CD4-positive, alpha-beta T cell treated with Interleukin-12 subunit alpha and Interleukin-12 subunit beta, for 1 hour (primary cell): ENCODE data around the gene RDM1.

ENCODE experiments used
- DNase-seq: peaks from one replicate; pipeline ENCODE4 v3.0.0-alpha.2; 2020

Gene RDM1

GRCh38 chr17:35931794-35932425, 1.3 kb upstream of the RDM1 start:
- DNase-seq = no peak

- DNase-seq = no peak
Observed at GRCh38 chr17:35927714-35928113, 2.9 kb downstream of the RDM1 start.

GRCh38 chr17:35923609-35924114, 6.9 kb downstream of the RDM1 start:
- no peak for DNase-seq

GRCh38 chr17:35920229-35920628, 10.3 kb downstream of the RDM1 start:
- DNase-seq = no peak

- DNase-seq = no peak
Observed at GRCh38 chr17:35918665-35919064, 11.9 kb downstream of the RDM1 start.

- no peak for DNase-seq
Observed at GRCh38 chr17:35917519-35918213, 12.9 kb downstream of the RDM1 start.

- DNase-seq = no peak
Observed at GRCh38 chr17:35915153-35915964, 15.2 kb downstream of the RDM1 start.

- DNase-seq = no peak
Observed at GRCh38 chr17:35914354-35914753, 16.2 kb downstream of the RDM1 start.

- DNase-seq = no peak
Observed at GRCh38 chr17:35913609-35914008, 17.0 kb downstream of the RDM1 start.

GRCh38 chr17:35912942-35913341, 17.6 kb downstream of the RDM1 start:
- no peak for DNase-seq

GRCh38 chr17:35912339-35912912, 18.1 kb downstream of the RDM1 start:
- no peak for DNase-seq

GRCh38 chr17:35909408-35909807, 21.2 kb downstream of the RDM1 start:
- no peak for DNase-seq

- no peak for DNase-seq
Observed at GRCh38 chr17:35907691-35908090, 22.9 kb downstream of the RDM1 start.

GRCh38 chr17:35906926-35907637, 23.5 kb downstream of the RDM1 start:
- peak; percentile 11 for DNase-seq

- no peak for DNase-seq
Observed at GRCh38 chr17:35906191-35906925, 24.2 kb downstream of the RDM1 start.

GRCh38 chr17:35903451-35903850, 27.1 kb downstream of the RDM1 start:
- DNase-seq = no peak

- DNase-seq = no peak
Observed at GRCh38 chr17:35901631-35902175, 28.9 kb downstream of the RDM1 start.

GRCh38 chr17:35900708-35901480, 29.7 kb downstream of the RDM1 start:
- peak; percentile 49 for DNase-seq

- DNase-seq = no peak
Observed at GRCh38 chr17:35900280-35900679, 30.3 kb downstream of the RDM1 start.

- no peak for DNase-seq
Observed at GRCh38 chr17:35898283-35899070, 32.1 kb downstream of the RDM1 start.
